GM15510 (cell line): Measurements from ENCODE around the gene TGM3.

Experiments used
- POLR2A ChIP-seq: IDR thresholded peaks from 3 replicates; pipeline ENCODE4 v1.6.1; 2011; ENCODE audit warnings: borderline replicate concordance; ENCODE audit not compliant: insufficient read length; ENCODE audit errors: extremely low read depth

TGM3 gene, protein sequence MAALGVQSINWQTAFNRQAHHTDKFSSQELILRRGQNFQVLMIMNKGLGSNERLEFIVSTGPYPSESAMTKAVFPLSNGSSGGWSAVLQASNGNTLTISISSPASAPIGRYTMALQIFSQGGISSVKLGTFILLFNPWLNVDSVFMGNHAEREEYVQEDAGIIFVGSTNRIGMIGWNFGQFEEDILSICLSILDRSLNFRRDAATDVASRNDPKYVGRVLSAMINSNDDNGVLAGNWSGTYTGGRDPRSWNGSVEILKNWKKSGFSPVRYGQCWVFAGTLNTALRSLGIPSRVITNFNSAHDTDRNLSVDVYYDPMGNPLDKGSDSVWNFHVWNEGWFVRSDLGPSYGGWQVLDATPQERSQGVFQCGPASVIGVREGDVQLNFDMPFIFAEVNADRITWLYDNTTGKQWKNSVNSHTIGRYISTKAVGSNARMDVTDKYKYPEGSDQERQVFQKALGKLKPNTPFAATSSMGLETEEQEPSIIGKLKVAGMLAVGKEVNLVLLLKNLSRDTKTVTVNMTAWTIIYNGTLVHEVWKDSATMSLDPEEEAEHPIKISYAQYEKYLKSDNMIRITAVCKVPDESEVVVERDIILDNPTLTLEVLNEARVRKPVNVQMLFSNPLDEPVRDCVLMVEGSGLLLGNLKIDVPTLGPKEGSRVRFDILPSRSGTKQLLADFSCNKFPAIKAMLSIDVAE

DNA sequence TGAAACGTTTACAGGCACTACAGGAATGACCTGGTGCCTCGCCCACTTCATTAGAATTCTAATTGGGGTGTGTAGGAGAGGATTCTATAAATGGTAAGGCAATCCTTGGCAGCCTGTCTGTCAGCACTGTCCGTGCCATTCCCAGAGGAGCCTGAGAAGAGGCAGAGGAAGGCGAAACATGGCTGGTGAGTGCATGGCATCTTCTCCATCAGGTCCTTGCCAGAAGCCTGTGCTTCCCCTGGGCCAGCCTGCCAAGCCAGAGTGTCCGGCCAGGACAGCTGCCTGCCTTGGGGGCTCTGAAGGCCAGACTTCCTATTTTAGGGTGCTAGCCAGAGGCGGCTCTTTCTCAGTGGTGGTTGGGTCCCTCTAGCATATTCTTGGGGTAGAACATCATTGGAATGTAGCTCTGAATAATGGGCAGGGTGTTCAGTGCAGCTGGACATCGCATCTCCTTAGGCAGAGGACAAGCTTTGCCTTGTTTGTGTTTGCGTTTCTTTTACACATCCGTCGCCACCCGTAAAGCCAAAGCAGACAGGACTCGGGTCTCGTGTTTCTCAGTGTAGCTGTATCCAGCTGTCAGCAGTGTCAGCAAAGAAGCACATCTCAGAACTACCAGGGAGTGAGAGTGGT, at the start of gene TGM3:
TSS of gene TGM3 (plus strand) at position 116 of the 630 bp plus-strand sequence. CDS start at position 179, 63 bp downstream.
- no peak for TF ChIP-seq POLR2A

DNA sequence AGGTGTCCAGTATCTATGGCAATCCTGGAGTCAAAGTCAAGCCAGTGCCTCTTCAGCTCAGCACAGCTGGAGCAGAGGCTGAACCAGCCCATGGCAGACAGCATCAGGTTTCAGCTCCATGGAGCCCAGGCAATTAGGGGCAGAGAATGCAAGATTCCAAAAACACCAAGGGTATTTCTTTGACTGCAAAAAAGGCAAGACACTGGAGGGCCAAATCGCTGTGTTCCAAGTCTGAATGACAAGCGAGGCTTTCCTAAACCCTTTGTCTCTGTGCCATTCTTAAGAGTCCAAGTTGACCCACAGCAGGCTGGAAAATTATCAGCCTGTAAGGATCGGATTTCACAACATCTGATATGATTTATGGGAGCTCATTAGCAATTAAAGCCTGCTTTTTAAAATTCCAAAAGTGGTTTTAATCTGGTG, 49.7 kb upstream of the TGM3 start:
- no peak for TF ChIP-seq POLR2A

DNA sequence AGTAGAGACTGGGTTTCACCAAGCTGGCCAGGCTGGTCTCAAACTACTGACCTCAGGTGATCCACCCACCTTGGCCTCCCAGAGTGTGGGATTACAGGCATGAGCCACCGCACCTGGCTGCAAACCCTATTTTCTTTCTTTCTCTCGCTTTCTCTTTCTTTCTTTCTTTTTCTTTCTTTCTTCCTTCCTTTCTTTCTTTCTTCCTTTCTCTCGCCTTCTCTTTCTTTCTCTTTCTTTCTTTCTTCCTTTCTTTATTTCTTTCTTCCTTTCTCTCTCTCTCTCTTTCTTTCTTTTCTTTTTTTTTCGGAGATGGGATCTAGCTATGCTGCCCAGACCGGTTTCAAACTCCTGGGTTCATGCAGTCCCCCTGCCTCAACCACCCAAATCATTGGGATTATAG, 47.0 kb upstream of the TGM3 start:
- no peak for TF ChIP-seq POLR2A

DNA sequence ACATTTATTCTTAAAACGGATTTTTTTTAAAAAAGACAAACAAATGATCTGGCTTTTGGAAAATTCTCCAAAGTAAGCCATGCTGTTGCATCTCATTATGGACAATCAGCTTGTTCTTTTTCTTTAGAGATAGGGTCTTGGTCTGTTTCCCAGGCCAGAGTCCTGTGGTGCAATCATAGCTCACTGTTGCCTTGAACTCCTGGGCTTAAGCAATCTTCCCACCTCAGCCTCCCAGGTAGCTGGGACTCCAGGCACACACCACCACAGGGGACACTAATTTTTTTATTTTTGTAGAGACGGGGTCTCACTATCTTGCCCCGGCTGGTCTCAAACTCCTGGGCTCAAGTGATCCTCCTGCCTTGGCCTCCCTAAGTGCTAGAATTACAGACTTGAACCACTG, 45.9 kb upstream of the TGM3 start:
- no peak for TF ChIP-seq POLR2A

DNA sequence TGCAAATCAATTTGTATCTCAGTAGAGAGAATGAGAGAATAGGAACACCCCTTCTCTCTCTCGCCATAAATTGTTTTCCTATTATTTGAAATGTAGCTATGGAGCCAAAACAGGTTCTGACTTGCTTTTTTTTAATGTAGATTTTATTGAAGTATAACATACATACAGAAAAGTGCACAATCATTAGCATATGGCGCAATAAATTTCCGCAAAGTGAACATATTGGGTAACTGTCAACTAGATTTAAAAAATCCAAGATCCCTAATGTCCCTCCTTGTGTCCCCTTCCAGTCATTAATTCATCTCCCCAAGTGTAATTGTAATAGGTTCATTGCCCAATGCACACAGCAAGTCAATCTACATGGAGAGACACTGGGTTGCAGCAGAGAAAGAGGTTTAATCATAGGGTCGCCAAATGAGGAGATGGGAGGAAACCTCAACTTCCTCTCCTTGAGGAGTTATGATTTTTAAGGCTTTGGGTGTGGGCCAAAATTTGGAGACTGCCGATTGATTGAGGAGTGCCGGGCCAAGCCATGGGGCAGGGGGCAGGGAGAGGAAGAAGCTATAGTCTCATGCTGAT, 43.3 kb upstream of the TGM3 start:
- no peak for TF ChIP-seq POLR2A

DNA sequence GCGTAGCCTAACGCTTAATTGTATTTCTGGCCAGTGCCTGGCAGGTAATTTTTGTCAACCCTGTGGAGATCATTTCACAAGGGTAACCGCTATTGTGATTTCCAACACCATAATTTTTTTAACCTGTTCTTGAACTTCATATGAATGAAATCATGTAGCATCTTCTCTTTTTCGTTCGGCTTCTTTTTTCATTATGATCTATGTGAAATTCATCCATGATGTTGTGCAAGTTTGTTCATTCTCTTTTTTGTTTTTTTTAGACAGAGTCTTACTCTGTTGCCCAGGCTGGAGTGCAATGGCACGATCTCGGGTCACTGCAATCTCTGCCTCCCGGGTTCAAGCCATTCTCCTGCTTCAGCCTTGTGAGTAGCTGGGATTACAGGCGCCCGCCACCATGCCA, 42.5 kb upstream of the TGM3 start:
- no peak for TF ChIP-seq POLR2A

DNA sequence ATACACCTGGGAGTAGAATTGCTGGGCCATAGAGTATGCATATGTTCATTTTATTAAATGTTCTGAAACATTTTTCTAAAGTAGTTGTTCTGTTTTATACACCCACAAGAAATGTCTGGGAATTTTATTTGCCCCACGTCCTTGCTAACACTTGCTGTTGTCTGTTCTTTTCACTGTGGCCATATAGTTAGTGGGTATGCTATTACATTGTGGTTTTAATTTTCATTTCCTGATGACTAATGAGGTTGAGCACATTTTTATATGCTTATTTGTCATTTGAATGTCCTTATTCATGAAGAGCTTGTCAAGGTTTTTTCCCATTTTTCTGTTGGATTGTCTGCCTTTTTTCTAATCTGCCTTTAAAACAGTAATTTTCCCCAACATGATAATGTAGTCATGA, 41.5 kb upstream of the TGM3 start:
- TF ChIP-seq POLR2A = no peak

DNA sequence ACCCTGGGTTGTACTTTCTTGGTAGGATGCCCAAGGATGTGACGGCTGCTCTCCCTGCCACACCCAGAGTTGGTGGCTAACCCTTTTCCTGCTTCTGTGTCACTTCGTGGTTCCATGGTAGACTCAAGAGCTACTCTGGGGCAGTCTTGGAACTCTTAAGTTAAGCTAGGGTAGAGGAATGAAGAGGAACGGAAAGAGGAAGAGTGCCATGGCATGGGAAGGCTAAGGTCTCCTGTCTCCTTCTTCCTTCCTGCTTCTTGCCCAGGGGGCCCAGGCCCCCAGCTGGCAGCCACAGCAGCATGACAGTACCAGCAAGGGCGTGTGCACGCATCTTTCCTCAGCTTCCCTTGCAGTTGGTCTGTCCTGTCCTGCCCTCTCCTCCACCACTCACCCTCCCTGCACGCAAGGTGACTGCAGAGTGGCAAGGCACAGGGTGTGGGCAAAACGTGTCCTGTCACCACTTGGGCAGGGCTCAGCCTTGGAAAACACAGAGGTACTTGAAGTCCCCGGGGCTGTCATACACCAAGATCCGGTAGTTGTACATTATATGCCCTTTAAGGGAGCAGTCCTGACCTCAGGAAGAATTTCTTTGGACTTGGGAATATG, 39.8 kb upstream of the TGM3 start:
- no peak for TF ChIP-seq POLR2A

DNA sequence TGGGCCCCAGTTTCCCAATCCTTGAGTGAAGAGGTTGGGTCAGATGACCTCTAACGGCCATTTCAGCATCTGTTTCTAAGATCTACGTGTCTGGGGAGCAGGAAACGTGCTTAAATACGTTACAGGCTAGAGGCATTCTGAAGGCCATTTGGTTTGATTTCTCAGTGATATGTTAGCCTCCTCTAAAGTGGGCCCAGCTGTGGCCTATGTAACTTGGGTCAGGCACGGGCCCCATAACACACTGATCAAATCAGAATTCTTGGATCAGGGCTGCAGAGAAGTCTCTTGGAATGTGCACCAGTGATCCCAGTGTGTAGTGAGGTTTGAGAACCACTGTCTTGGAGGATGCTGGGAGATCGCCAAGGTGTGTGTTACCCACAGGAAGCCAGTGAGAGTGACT, 36.1 kb upstream of the TGM3 start:
- no peak for TF ChIP-seq POLR2A

DNA sequence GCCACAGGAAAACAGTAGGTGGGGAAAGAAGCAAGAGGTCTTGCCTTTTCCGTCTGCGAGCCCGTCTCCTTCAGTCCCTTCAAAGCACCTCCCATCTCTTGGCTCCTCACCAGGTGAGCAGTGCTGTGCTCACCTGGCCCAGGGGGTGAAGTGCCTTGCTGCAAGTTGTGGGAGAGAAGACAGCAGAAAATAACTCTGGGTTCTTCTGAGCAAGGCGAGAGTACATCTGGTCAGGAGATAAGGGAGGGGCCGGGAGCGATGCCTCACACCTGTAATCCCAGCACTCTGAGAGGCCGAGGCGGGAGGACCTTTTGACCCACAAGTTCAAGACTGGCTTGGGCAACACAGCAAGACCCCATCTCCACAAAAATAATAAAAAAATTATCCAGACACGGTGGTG, 35.6 kb upstream of the TGM3 start:
- no peak for TF ChIP-seq POLR2A

DNA sequence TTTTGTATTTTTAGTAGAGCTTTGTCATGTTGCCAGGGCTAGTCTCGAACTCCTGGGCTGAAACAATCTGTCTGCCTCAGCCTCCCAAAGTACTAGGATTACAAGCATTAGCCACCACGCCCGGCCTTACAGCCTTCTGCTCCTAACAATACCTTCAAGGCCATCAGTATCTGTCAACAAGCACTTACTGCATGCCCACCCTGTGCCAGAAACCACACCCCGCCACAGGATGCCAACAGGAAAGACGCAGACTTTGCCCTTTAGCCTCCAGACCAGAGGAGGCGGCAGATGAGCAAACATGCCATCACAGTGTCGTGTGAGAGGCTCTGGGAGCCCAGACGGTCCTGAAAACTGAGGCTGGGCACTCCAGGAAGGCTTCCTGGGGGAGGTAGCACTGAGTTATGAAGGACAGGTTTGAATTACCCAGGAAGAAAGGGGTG, 34.7 kb upstream of the TGM3 start:
- TF ChIP-seq POLR2A = no peak

DNA sequence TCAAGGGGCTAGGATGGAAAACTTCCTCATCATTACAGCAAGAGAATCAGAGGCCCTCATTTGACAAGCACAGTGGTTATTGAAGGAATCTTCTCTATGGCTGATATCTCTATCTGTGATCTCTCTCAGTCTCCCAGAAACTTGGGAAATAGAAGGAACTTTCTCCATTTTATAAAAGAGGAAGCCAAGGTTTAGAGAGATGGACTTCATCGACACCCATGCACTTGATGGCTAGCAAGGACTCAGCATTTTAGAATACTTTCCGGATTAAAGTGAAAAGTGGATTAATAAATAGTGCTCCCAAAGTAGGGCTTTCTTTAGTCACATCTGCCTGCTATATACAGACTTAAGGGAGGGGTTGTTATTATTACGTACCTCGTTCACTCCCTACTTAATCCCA, 34.2 kb upstream of the TGM3 start:
- no peak for TF ChIP-seq POLR2A

DNA sequence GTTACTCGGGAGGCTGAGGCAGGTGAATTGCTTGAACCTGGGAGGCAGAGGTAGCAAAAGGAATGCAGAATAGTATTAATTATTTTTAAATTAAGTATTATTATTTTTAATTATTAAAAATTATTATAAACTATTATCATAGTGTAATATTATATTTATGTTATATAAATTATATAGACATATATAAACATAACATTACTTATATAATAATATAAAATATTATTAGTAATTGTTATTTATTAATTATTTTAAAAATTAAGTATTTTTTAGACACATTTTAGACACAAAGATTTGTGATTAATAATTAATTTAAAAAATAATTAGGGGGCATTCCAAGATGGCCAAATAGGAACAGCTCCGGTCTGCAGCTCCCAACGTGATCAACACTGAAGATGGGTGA, 31.7 kb upstream of the TGM3 start:
- TF ChIP-seq POLR2A = no peak

DNA sequence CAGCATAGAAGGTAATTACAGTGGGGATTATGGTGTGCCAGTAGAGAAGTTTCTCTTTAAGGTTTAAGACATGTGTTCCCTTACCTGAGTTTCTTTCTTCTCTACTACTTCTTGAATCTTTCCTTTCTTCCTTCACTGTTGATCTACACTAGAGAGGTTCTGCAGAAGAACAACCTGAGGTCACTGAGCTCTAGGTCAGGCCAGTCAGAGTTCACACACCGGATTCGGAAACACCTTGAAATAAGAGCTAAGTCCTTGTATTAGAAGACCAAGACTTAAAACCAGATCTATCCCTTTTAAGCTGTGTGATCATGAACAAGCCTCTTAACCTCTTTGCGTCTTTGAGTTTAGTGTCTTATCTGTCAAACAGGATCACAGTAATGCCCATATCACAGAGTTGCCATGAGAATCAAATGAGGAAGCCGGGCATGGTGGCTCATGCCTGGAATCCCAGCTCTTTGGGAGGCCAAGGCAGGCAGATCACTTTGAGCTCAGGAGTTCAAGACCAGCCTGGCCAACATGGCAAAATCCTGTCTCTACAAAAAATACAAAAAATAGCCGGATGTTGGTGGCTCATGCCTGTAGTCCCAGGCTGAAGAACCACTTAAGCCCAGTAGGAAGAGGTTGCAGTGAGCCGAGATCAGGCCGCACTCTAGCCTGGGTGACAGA, 22.0 kb upstream of the TGM3 start:
- TF ChIP-seq POLR2A = no peak
